H1 (cell line): ENCODE results near the gene WDR75. TPM values are rescaled to one million over a fixed set of nuclear protein-coding genes. Genes with fewer than 3 reads are reported as not detected.

Source experiments
- CTCF ChIA-PET: fragments of 300-600 bp; sonication (Branson Sonifier 250); formaldehyde crosslinking; loops from one replicate; lab custom pipeline; 2021; ENCODE audit not compliant: partially characterized antibody; lab: Charles Lee
- POLR2A ChIA-PET: fragments of 300-600 bp; sonication (Branson Sonifier 250); formaldehyde crosslinking; loops from one replicate; lab custom pipeline; 2021; ENCODE audit warnings: inconsistent platforms; ENCODE audit not compliant: partially characterized antibody; lab: Charles Lee
- DNase-seq, 2 experiments: peaks; one replicate each; pipeline versions ENCODE4 v3.0.0 to v3.0.0-alpha.2; 2010 to 2022; ENCODE audit warnings: low spot score in 2 of 2, low read depth in 1 of 2, mixed read lengths in 1 of 2
- FAIRE-seq: peaks from 2 replicates; lab custom pipeline; 2011; peaks lifted over from hg19 to GRCh38; lab: Jason Lieb, UNC
- H2AFZ ChIP-seq: 2 replicates; pipeline ENCODE4 v1.8.1; 2012; ENCODE audit warnings: low read length, inconsistent platforms
- H2AK5ac ChIP-seq: 2 replicates; pipeline ENCODE4 v1.6.1; 2013; ENCODE audit warnings: low read depth, low read length
- H2BK120ac ChIP-seq: replicated peaks from 2 replicates; pipeline ENCODE3; 2013; ENCODE audit warnings: low read depth, low read length, inconsistent platforms
- H2BK12ac ChIP-seq: 2 replicates; pipeline ENCODE4 v1.6.1; 2013; ENCODE audit warnings: low read depth, low read length
- H2BK15ac ChIP-seq: 2 replicates; pipeline ENCODE4 v1.6.1; 2013; ENCODE audit warnings: low read length
- H2BK20ac ChIP-seq: 2 replicates; pipeline ENCODE4 v1.6.1; 2013; ENCODE audit warnings: low read length
- H2BK5ac ChIP-seq: 2 replicates; pipeline ENCODE4 v1.6.1; 2013; ENCODE audit warnings: low read depth, low read length
- H3K14ac ChIP-seq: 2 replicates; pipeline ENCODE4 v1.6.1; 2013; ENCODE audit warnings: inconsistent platforms; ENCODE audit not compliant: insufficient read length
- H3K18ac ChIP-seq: 2 replicates; pipeline ENCODE4 v1.6.1; 2013; ENCODE audit warnings: low read length; ENCODE audit errors: extremely low read depth
- H3K23ac ChIP-seq: 2 replicates; pipeline ENCODE4 v1.6.1; 2013; ENCODE audit warnings: inconsistent platforms; ENCODE audit not compliant: insufficient read length
- H3K23me2 ChIP-seq: 2 replicates; pipeline ENCODE4 v1.6.1; 2013; ENCODE audit warnings: low read depth, low read length
- H3K27ac ChIP-seq: 2 replicates; pipeline ENCODE4 v1.6.1; 2011; ENCODE audit warnings: low read depth, low read length, inconsistent platforms
- H3K27me3 ChIP-seq, 4 experiments: replicated peaks in 1 of 4; 1 replicate in 1 of 4; 2 replicates in 3 of 4; pipeline versions ENCODE4 v1.6.1 to v1.8.1; 2011 to 2013; ENCODE audit warnings: low read length in 3 of 4, mild to moderate bottlenecking in 3 of 4, inconsistent platforms in 2 of 4, mixed read lengths in 2 of 4, moderate library complexity in 1 of 4; ENCODE audit not compliant: control insufficient read depth in 3 of 4, insufficient read depth in 3 of 4; ENCODE audit errors: extremely low read depth in 1 of 4
- H3K36me3 ChIP-seq, 4 experiments: 2 replicates each; pipeline versions ENCODE4 v1.6.1 to v1.8.1; 2011 to 2013; ENCODE audit warnings: mild to moderate bottlenecking in 4 of 4, low read length in 3 of 4, moderate library complexity in 2 of 4, control low read depth in 1 of 4, inconsistent platforms in 1 of 4; ENCODE audit not compliant: insufficient read depth in 4 of 4, control insufficient read depth in 2 of 4
- H3K4ac ChIP-seq: replicated peaks from 2 replicates; pipeline ENCODE3; 2013; ENCODE audit warnings: low read length, low read depth, mixed read lengths, inconsistent platforms; ENCODE audit not compliant: insufficient read length
- H3K4me1 ChIP-seq, 4 experiments: replicated peaks in 1 of 4; 1 replicate in 1 of 4; 2 replicates in 3 of 4; pipeline versions ENCODE4 v1.6.1 to v1.8.1; 2011 to 2013; ENCODE audit warnings: low read length in 3 of 4, inconsistent platforms in 2 of 4, mixed read lengths in 1 of 4; ENCODE audit not compliant: insufficient read depth in 4 of 4, control insufficient read depth in 3 of 4
- H3K4me2 ChIP-seq, 2 experiments: 2 replicates each; pipeline versions ENCODE4 v1.6.1 to v1.8.1; 2011 to 2013; ENCODE audit warnings: low read depth in 2 of 2, low read length in 2 of 2, control low read depth in 1 of 2, inconsistent platforms in 1 of 2, mild to moderate bottlenecking in 1 of 2; ENCODE audit not compliant: insufficient read depth in 1 of 2
- H3K4me3 ChIP-seq, 4 experiments: fragments of 200-600, 300-600 bp in 1 of 4; sonication (generic), shearing (Covaris generic), sonication (Bioruptor Twin) in 1 of 4; 2 replicates each; pipeline versions ENCODE4 v1.5.1 to v1.8.1; 2011 to 2016; ENCODE audit warnings: low read length in 4 of 4, low read depth in 3 of 4, control low read depth in 2 of 4, inconsistent platforms in 2 of 4, mild to moderate bottlenecking in 2 of 4, mixed read lengths in 1 of 4, moderate library complexity in 1 of 4; ENCODE audit not compliant: insufficient read depth in 2 of 4; ENCODE audit errors: extremely low read depth in 1 of 4
- H3K56ac ChIP-seq: replicated peaks from 2 replicates; pipeline ENCODE3; 2013; ENCODE audit warnings: low read depth, mild to moderate bottlenecking, mixed read lengths, low read length, inconsistent platforms; ENCODE audit not compliant: insufficient read length
- H3K79me1 ChIP-seq: 2 replicates; pipeline ENCODE4 v1.6.1; 2013; ENCODE audit warnings: low read depth, low read length, control low read depth
- H3K79me2 ChIP-seq, 2 experiments: 2 replicates each; pipeline versions ENCODE4 v1.6.1 to v1.8.1; 2012 to 2013; ENCODE audit warnings: low read length in 2 of 2, mild to moderate bottlenecking in 2 of 2, inconsistent platforms in 1 of 2; ENCODE audit not compliant: insufficient read depth in 2 of 2, control insufficient read depth in 1 of 2
- H3K9ac ChIP-seq, 4 experiments: replicated peaks in 1 of 4; 1 replicate in 1 of 4; 2 replicates in 3 of 4; pipeline versions ENCODE4 v1.6.1 to v1.8.1; 2011 to 2013; ENCODE audit warnings: low read depth in 3 of 4, low read length in 3 of 4, control low read depth in 2 of 4, mild to moderate bottlenecking in 2 of 4, moderate library complexity in 2 of 4, inconsistent platforms in 1 of 4; ENCODE audit errors: extremely low read depth in 1 of 4
- H3K9me3 ChIP-seq, 2 experiments: 2 replicates each; pipeline versions ENCODE4 v1.6.1 to v1.8.1; 2012 to 2013; ENCODE audit warnings: mild to moderate bottlenecking in 2 of 2, moderate library complexity in 2 of 2, control low read depth in 1 of 2, inconsistent platforms in 1 of 2, low read depth in 1 of 2, low read length in 1 of 2, mixed read lengths in 1 of 2; ENCODE audit not compliant: insufficient read depth in 2 of 2
- H4K20me1 ChIP-seq, 2 experiments: replicated peaks in 1 of 2; 2 replicates each; pipeline versions ENCODE3 to v1.8.1; 2011 to 2013; ENCODE audit warnings: inconsistent platforms in 2 of 2, low read length in 2 of 2, mild to moderate bottlenecking in 1 of 2; ENCODE audit not compliant: insufficient read depth in 2 of 2, control insufficient read depth in 1 of 2
- H4K5ac ChIP-seq: 2 replicates; pipeline ENCODE4 v1.6.1; 2013; ENCODE audit warnings: low read length, low read depth, mixed read lengths, inconsistent platforms; ENCODE audit not compliant: insufficient read length
- H4K8ac ChIP-seq: 2 replicates; pipeline ENCODE4 v1.8.0; 2013; ENCODE audit warnings: mild to moderate bottlenecking, moderate library complexity, low read length, inconsistent platforms; ENCODE audit not compliant: insufficient read depth; ENCODE audit errors: extremely low read depth
- H4K91ac ChIP-seq: replicated peaks from 2 replicates; pipeline ENCODE3; 2013; ENCODE audit warnings: low read length, mixed read lengths, inconsistent platforms; ENCODE audit not compliant: insufficient read length
- EGR1 ChIP-seq: IDR thresholded peaks from 2 replicates; pipeline ENCODE4 v1.6.1; 2011; ENCODE audit warnings: low read depth, low read length, borderline replicate concordance
- FOSL1 ChIP-seq: IDR thresholded peaks from 2 replicates; pipeline ENCODE4 v1.6.1; 2011; ENCODE audit warnings: mild to moderate bottlenecking, low read depth, low read length, moderate library complexity; ENCODE audit not compliant: insufficient read depth
- KDM4A ChIP-seq: IDR thresholded peaks from one replicate; pipeline ENCODE4 v1.7.1; 2012; ENCODE audit warnings: low read depth, mild to moderate bottlenecking, moderate library complexity, low read length, inconsistent platforms; ENCODE audit not compliant: severe bottlenecking
- SAP30 ChIP-seq: fragments of 300-600 bp; sonication (generic); IDR thresholded peaks from 2 replicates; pipeline ENCODE4 v1.7.1; 2012; ENCODE audit warnings: low read length, moderate library complexity, mild to moderate bottlenecking, inconsistent platforms; ENCODE audit not compliant: insufficient read depth, insufficient replicate concordance
- WGBS, 2 experiments: shearing (Covaris generic) in 1 of 2; methylation state at CpG; one replicate each; pipeline versions ENCODE4 v1.1.6 to v1.1.7; 2013 to 2015; ENCODE audit warnings: low lambda C conversion rate in 2 of 2, mixed read lengths in 2 of 2, inconsistent platforms in 1 of 2, low coverage in 1 of 2, missing lambda C conversion rate in 1 of 2; ENCODE audit not compliant: insufficient replicate concordance in 2 of 2, insufficient coverage in 1 of 2, insufficient read length in 1 of 2; ENCODE audit errors: extremely low coverage in 1 of 2, missing lambda C conversion rate in 1 of 2; 5-methylcytosine and 5-hydroxymethylcytosine counted together
- polyA plus RNA-seq, 7 experiments: library from polyadenylated mRNA; depleted of rRNA in 3 of 7; stranded (reverse) in 5 of 7; unstranded in 2 of 7; fragments of >200 nt in 5 of 7; fragments of 200-250 nt in 2 of 7; gene quantifications; 1 replicate in 5 of 7; 2 replicates in 1 of 7; 4 replicates in 1 of 7; pipeline versions ENCODE4 v1.2.1 to v1.2.3, GENCODE V29; 2011 to 2013; ENCODE audit warnings: missing spikeins in 2 of 7, mixed read lengths in 2 of 7
- total RNA-seq: library from RNA; stranded (reverse); fragmentation: NEBNext Ultra II Directional; extraction: Animal tissue kit (Norgen Biotek cat#: 25700); gene quantifications from 2 replicates; pipeline ENCODE4 v1.2.1, GENCODE V29; 2021

Gene WDR75
- total and polyA plus RNA-seq, 2 of the 8 experiments (the other 6 are each of a cell fraction or from before 2014, with no cell fraction given), result 26.9 to 77.1 TPM

DNA sequence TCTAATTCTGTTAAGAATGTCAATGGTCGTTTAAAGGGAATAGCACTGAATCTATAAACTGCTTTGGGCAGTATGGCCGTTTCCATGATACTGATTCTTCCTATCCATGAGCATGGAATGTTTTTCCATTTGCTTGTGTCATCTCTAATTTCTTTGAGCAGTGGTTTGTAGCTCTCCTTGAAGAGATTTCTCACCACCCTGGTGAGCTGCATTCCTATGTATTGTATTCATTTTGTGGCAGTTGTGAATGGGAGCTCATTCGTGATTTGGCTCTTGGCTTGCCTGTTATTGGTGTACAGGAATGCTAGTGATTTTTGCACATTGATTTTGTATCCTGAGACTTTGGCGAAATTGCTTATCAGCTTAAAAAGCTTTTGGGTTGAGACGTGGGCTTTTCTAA, 38.3 kb upstream of the WDR75 start:
- no peak overlapping the region for H3K4ac ChIP-seq
- no peaks in the 10 kb centered on the region for H3K4me1 ChIP-seq
- H3K23me2 ChIP-seq, result no peaks in the 10 kb centered on the region
- ChIA-PET CTCF (interaction anchor here (1.7 to 2.3 kb wide), 3 partner anchors 9 to 309 kb away, joined by 5 to 8 read pairs (median 7); no protein-coding TSS in a partner anchor), POLR2A (no interaction called here)
- TF ChIP-seq KDM4A, result no peak
- no peak for TF ChIP-seq EGR1
- TF ChIP-seq SAP30, result no peak
- no peak for TF ChIP-seq FOSL1
- DNase-seq, result no peak
- no peak overlapping the region for H3K4me3 ChIP-seq
- 82% methylated on average over 5 of the region's 5 CpGs; no CpG with 5 or more reads in 1 of the 2 experiments for WGBS, 2 experiments
- H3K4me2 ChIP-seq, result no peak overlapping the region
- no peaks in the 10 kb centered on the region for H3K79me1 ChIP-seq
- H2BK15ac ChIP-seq, result no peak overlapping the region
- H2BK20ac ChIP-seq, result no peak overlapping the region
- H3K27ac ChIP-seq, result no peak overlapping the region
- no peak overlapping the region for H3K14ac ChIP-seq
- no peak overlapping the region for H3K23ac ChIP-seq
- H4K20me1 ChIP-seq, result no peaks in the 10 kb centered on the region
- H3K79me2 ChIP-seq, result no peaks in the 10 kb centered on the region
- H3K9ac ChIP-seq, result no peak overlapping the region
- no peak overlapping the region for H4K8ac ChIP-seq
- no peak overlapping the region for H3K56ac ChIP-seq
- H4K91ac ChIP-seq, result no peak overlapping the region
- H2BK12ac ChIP-seq, result no peak overlapping the region
- no peaks in the 10 kb centered on the region for H3K27me3 ChIP-seq
- no peak overlapping the region for H2BK5ac ChIP-seq
- no peak overlapping the region for H2AFZ ChIP-seq
- H2BK120ac ChIP-seq, result no peak overlapping the region
- no peak overlapping the region for H3K18ac ChIP-seq
- no peak overlapping the region for H4K5ac ChIP-seq
- no peaks in the 10 kb centered on the region for H3K9me3 ChIP-seq
- FAIRE-seq, result no peak
- H3K36me3 ChIP-seq, result no peaks in the 10 kb centered on the region
- H2AK5ac ChIP-seq, result no peak overlapping the region
